GM23338 (cell line): ENCODE measurements around the gene TMEM214. TPM values are rescaled to one million over a fixed set of nuclear protein-coding genes. Genes with fewer than 3 reads are reported as not detected.

Source experiments
- ATAC-seq: fragments of 200-7000 bp; cut with Tn5 transposase; 3 replicates; pipeline ENCODE4 v1.9.1; 2020
- DNase-seq: peaks from one replicate; pipeline ENCODE4 v3.0.0-alpha.2; 2015; ENCODE audit warnings: low spot score
- H2AFZ ChIP-seq: fragments of 200-600 bp; sonication (generic); 2 replicates; pipeline ENCODE4 v1.8.0; 2016; ENCODE audit warnings: antibody characterized with exemption, mild to moderate bottlenecking, moderate library complexity
- H3F3A ChIP-seq: fragments of 200-600 bp; sonication (generic); replicated peaks from 2 replicates; pipeline ENCODE4 v1.8.0; 2017; ENCODE audit warnings: antibody characterized with exemption, mixed run types, low read depth
- H3K27ac ChIP-seq: fragments of 200-600 bp; sonication (generic); 2 replicates; pipeline ENCODE4 v1.6.1; 2016; ENCODE audit warnings: low read depth
- H3K27me3 ChIP-seq: fragments of 200-600 bp; sonication (generic); 2 replicates; pipeline ENCODE4 v1.8.0; 2016; ENCODE audit warnings: mild to moderate bottlenecking, mixed run types, moderate library complexity; ENCODE audit not compliant: insufficient read depth
- H3K36me3 ChIP-seq: fragments of 200-600 bp; sonication (generic); 2 replicates; pipeline ENCODE4 v1.8.0; 2016; ENCODE audit warnings: mild to moderate bottlenecking; ENCODE audit not compliant: insufficient read depth
- H3K4me1 ChIP-seq: fragments of 200-600 bp; sonication (generic); 2 replicates; pipeline ENCODE4 v1.8.0; 2016; ENCODE audit warnings: mild to moderate bottlenecking, moderate library complexity; ENCODE audit not compliant: insufficient read depth
- H3K4me2 ChIP-seq: fragments of 200-600 bp; sonication (generic); 2 replicates; pipeline ENCODE4 v1.7.1; 2017; ENCODE audit warnings: mixed run types
- H3K4me3 ChIP-seq: fragments of 200-600 bp; sonication (generic); 2 replicates; pipeline ENCODE4 v1.6.1; 2016; ENCODE audit warnings: mixed run types
- H3K79me2 ChIP-seq: fragments of 200-600 bp; sonication (generic); replicated peaks from 2 replicates; pipeline ENCODE4 v1.8.0; 2017; ENCODE audit warnings: mild to moderate bottlenecking; ENCODE audit not compliant: insufficient read depth
- H3K9me2 ChIP-seq: fragments of 200-600 bp; sonication (generic); 2 replicates; pipeline ENCODE4 v1.8.0; 2017; ENCODE audit not compliant: insufficient read depth
- H4K20me1 ChIP-seq: fragments of 200-600 bp; sonication (generic); replicated peaks from 2 replicates; pipeline ENCODE4 v1.8.0; 2017; ENCODE audit warnings: mild to moderate bottlenecking; ENCODE audit not compliant: insufficient read depth
- H3K27ac Mint-ChIP-seq: 2 replicates; pipeline ENCODE4 v1.8.0; 2020; ENCODE audit warnings: inconsistent platforms, mild to moderate bottlenecking, moderate library complexity, mixed read lengths
- H3K27me3 Mint-ChIP-seq: 3 replicates; pipeline ENCODE4 v1.8.0; 2022; ENCODE audit warnings: low read depth, mild to moderate bottlenecking, moderate library complexity, mixed read lengths, inconsistent platforms; ENCODE audit not compliant: insufficient read depth, poor library complexity
- H3K36me3 Mint-ChIP-seq: 3 replicates; pipeline ENCODE4 v1.8.0; 2021; ENCODE audit warnings: low read depth, mild to moderate bottlenecking, inconsistent platforms, moderate library complexity, mixed read lengths
- H3K4me1 Mint-ChIP-seq: 3 replicates; pipeline ENCODE4 v1.8.0; 2020; ENCODE audit warnings: mild to moderate bottlenecking, inconsistent platforms, mixed read lengths
- H3K4me3 Mint-ChIP-seq: 3 replicates; pipeline ENCODE4 v1.8.0; 2021; ENCODE audit warnings: moderate library complexity, mild to moderate bottlenecking, inconsistent platforms, mixed read lengths
- H3K9me3 Mint-ChIP-seq: 3 replicates; pipeline ENCODE4 v1.8.0; 2020; ENCODE audit warnings: moderate library complexity, mild to moderate bottlenecking, inconsistent platforms, mixed read lengths
- CREB1 ChIP-seq: fragments of 250-450 bp; sonication (Bioruptor Pico); IDR thresholded peaks from 2 replicates; pipeline ENCODE4 v1.5.0; 2020; ENCODE audit warnings: low read depth, mild to moderate bottlenecking, moderate library complexity
- ETS1 ChIP-seq: IDR thresholded peaks from 2 replicates; pipeline ENCODE4 v1.6.1; 2016; ENCODE audit warnings: antibody characterized with exemption
- JUNB ChIP-seq: IDR thresholded peaks from one replicate; pipeline ENCODE4 v1.6.1; 2016; ENCODE audit warnings: antibody characterized with exemption; ENCODE audit not compliant: unreplicated experiment
- NANOG ChIP-seq: IDR thresholded peaks from 2 replicates; pipeline ENCODE4 v1.6.1; 2016; ENCODE audit warnings: antibody characterized with exemption, borderline replicate concordance
- STAT1 ChIP-seq: IDR thresholded peaks from one replicate; pipeline ENCODE4 v1.6.1; 2016; ENCODE audit warnings: antibody characterized with exemption; ENCODE audit not compliant: unreplicated experiment
- ZNF331 ChIP-seq: fragments of 250-450 bp; sonication (Bioruptor Pico); IDR thresholded peaks from 2 replicates; pipeline ENCODE4 v1.5.0; 2020; ENCODE audit warnings: low read depth, mild to moderate bottlenecking, moderate library complexity
- ZNF462 ChIP-seq: fragments of 250-450 bp; sonication (Bioruptor Pico); IDR thresholded peaks from 2 replicates; pipeline ENCODE4 v1.5.0; 2020; ENCODE audit warnings: mild to moderate bottlenecking, moderate library complexity
- polyA plus RNA-seq: library from polyadenylated mRNA; unstranded; fragments of >200 nt; fragmentation: Nextera tagmentation; extraction: Ambion mirVana; gene quantifications from 2 replicates; pipeline ENCODE4 v1.2.1, GENCODE V29; 2016
- total RNA-seq: library from RNA; depleted of rRNA; stranded (reverse); fragments of >200 nt; shearing (Covaris generic); gene quantifications from 2 replicates; pipeline ENCODE4 v1.2.3, GENCODE V29; 2014

Gene TMEM214
- total and polyA plus RNA-seq, 2 experiments from 2014 or later, result 18.4 to 36.5 TPM

- TF ChIP-seq ZNF462 (CRISPR knock-in tag), result no peak
These were observed 25.4 kb downstream of the TMEM214 start (continued) for GRCh38 chr2:27058210-27058609.

DNA sequence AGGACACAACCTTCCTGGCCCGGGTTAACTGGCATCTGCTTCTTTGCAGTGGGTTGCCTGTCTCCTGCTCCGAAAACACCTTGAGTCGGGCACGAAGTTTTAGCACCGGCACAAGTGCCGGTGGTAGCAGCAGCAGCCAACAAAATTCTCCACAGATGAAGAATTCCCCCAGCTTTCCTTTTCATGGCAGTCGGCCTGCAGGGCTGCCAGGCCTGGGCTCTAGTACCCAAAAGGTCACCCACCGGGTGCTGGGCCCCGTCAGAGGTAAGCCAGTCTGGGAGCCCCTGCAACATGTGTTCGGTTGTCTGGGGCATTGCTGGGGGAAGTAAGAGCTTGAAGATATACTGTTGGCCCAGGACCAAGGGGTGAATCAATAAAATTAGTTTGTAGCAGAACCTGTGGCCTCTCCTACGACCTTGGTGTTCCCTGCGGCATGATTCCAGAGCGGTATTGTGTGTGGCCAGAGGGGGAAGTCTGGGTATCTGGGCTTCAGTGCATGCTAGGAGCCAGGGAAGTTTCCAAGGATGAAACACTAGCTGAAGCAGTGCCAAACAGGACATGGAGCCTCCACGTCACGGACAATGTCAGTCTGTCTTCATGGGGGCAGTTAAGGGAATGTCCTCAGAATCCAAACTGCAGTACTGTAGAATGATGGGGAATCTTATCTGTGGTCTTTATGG lies 26.5 kb downstream of the TMEM214 start:
- H3K4me3 Mint-ChIP-seq, result no peak overlapping the region
- Histone ChIP-seq H3K79me2 (no peaks in the 10 kb centered on the region), H3K9me2 (no peaks in the 10 kb centered on the region), H3K27ac (no peak overlapping the region), H3K4me1 (no peaks in the 10 kb centered on the region), H2AFZ (no peak overlapping the region), H3K36me3 (peaks cover 15% of the 10 kb centered on the region), H3K4me2 (no peak overlapping the region), H4K20me1 (no peaks in the 10 kb centered on the region; the same call in none of the 2 replicates), H3K27me3 (no peaks in the 10 kb centered on the region), H3F3A (peaks cover 9% of the 10 kb centered on the region; the same call in 1 of the 2 replicates), H3K4me3 (no peak overlapping the region)
- H3K27me3 Mint-ChIP-seq, result peaks cover 3% of the 10 kb centered on the region
- DNase-seq (no peak), ATAC-seq (no peak)
- H3K27ac Mint-ChIP-seq, result no peak overlapping the region
- no peaks in the 10 kb centered on the region for H3K4me1 Mint-ChIP-seq
- peaks cover 35% of the 10 kb centered on the region for H3K36me3 Mint-ChIP-seq
- no peaks in the 10 kb centered on the region for H3K9me3 Mint-ChIP-seq
- no peak for TF ChIP-seq NANOG
- TF ChIP-seq JUNB, result no peak
- no peak for TF ChIP-seq ZNF331 (CRISPR knock-in tag)
- TF ChIP-seq STAT1, result no peak
- no peak for TF ChIP-seq ZNF462 (CRISPR knock-in tag)
- TF ChIP-seq CREB1, result no peak
- no peak for TF ChIP-seq ETS1
